DOHH2 (cell line): ENCODE data around the gene KSR1.

Experiments used
- EZH2phosphoT487 ChIP-seq: fragments of 200-600 bp; sonication (generic); IDR thresholded peaks from 2 replicates; pipeline ENCODE4 v1.6.1; 2017; ENCODE audit warnings: borderline replicate concordance, mild to moderate bottlenecking, antibody characterized with exemption, low read length, moderate library complexity, mixed read lengths
- TF ChIP-seq, protein P1 (sequence below): fragments of 200-600 bp; sonication (generic); IDR thresholded peaks from one replicate; pipeline ENCODE4 v1.5.1; 2014; ENCODE audit warnings: antibody characterized with exemption, mild to moderate bottlenecking, low read depth, low read length; ENCODE audit not compliant: poor library complexity, severe bottlenecking

GRCh38 chr17:27597783-27598320, 141.6 kb downstream of the KSR1 start:
- TF ChIP-seq, protein P1, sequence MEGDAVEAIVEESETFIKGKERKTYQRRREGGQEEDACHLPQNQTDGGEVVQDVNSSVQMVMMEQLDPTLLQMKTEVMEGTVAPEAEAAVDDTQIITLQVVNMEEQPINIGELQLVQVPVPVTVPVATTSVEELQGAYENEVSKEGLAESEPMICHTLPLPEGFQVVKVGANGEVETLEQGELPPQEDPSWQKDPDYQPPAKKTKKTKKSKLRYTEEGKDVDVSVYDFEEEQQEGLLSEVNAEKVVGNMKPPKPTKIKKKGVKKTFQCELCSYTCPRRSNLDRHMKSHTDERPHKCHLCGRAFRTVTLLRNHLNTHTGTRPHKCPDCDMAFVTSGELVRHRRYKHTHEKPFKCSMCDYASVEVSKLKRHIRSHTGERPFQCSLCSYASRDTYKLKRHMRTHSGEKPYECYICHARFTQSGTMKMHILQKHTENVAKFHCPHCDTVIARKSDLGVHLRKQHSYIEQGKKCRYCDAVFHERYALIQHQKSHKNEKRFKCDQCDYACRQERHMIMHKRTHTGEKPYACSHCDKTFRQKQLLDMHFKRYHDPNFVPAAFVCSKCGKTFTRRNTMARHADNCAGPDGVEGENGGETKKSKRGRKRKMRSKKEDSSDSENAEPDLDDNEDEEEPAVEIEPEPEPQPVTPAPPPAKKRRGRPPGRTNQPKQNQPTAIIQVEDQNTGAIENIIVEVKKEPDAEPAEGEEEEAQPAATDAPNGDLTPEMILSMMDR: no peak
- no peak for TF ChIP-seq EZH2phosphoT487
